CD4-positive, alpha-beta T cell treated with Interleukin-6 at 100 ng/mL for 8 hours (primary cell): Measurements from ENCODE around the gene AP1S1.
"Not testable (repeated sequence)": the region's sequence is repeated elsewhere in the genome, so short reads cannot be mapped to it uniquely, and the experiment has no call there.

Experiments
- DNase-seq: peaks from one replicate; pipeline ENCODE4 v3.0.0-alpha.2; 2020; ENCODE audit warnings: mixed read lengths, low spot score

Gene AP1S1

GRCh38 chr7:101201695-101202602 is 47.7 kb downstream of the AP1S1 start:
- no peak for DNase-seq

- no peak for DNase-seq
Measured at GRCh38 chr7:101202603-101202918, 48.3 kb downstream of the AP1S1 start.

- DNase-seq, result not testable (repeated sequence)
Measured at GRCh38 chr7:101203740-101204738, 49.8 kb downstream of the AP1S1 start.

GRCh38 chr7:101205901-101206664 is 51.8 kb downstream of the AP1S1 start:
- DNase-seq, result no peak

GRCh38 chr7:101206665-101207042 is 52.4 kb downstream of the AP1S1 start:
- DNase-seq, result no peak

- no peak for DNase-seq
Measured at GRCh38 chr7:101207459-101207858, 53.2 kb downstream of the AP1S1 start.

- no peak for DNase-seq
Measured at GRCh38 chr7:101208794-101209193, 54.5 kb downstream of the AP1S1 start.

- DNase-seq, result no peak
Measured at GRCh38 chr7:101210143-101210542, 55.9 kb downstream of the AP1S1 start.
